ENCODE measurements around the gene HOXA10.

DNA sequence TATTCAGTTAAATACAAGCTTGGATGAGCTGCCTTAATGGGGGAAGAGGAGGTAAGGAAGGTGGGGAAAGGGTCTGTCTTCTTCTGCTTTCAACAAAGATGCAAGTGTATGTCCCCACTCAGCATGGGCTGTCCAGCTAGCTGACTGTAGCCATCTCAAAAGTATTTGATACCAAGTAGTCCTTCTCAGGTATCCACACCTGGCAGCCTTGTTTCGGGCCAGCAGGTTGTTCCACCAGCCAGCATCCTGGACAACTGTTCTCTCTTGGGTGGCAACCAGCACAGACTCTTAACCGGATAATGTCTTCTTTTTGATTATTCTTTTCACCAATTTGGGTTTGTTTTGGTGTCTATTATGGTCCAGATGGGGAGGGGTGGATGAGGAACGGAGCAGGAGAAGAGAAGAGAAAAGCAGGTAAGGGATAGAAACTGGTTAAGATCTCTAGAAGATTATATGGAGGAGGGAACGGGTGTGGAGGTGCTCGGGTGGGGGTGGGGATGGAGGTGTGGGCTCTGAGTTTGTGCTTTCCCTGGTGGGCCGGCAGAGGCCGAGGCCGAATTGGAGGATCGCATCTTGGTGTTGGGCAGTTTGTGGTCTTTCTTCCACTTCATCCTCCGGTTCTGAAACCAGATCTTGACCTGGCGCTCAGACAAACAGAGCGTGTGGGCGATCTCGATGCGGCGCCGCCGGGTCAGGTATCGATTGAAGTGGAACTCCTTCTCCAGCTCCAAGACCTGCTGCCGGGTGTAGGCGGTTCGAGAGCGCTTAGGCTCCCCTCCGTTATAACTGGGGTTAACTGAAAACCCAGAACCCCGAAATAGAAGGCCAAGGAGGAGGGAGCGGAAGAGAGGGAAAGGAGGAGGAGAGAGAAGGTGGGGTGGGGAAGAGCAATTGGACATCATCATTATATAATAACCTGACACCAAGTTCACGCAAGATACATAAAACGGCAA is 45.1 kb downstream of the HOXA10 start:
- TF ChIP-seq, protein P1, sequence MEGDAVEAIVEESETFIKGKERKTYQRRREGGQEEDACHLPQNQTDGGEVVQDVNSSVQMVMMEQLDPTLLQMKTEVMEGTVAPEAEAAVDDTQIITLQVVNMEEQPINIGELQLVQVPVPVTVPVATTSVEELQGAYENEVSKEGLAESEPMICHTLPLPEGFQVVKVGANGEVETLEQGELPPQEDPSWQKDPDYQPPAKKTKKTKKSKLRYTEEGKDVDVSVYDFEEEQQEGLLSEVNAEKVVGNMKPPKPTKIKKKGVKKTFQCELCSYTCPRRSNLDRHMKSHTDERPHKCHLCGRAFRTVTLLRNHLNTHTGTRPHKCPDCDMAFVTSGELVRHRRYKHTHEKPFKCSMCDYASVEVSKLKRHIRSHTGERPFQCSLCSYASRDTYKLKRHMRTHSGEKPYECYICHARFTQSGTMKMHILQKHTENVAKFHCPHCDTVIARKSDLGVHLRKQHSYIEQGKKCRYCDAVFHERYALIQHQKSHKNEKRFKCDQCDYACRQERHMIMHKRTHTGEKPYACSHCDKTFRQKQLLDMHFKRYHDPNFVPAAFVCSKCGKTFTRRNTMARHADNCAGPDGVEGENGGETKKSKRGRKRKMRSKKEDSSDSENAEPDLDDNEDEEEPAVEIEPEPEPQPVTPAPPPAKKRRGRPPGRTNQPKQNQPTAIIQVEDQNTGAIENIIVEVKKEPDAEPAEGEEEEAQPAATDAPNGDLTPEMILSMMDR (IDR thresholded peaks at IDR 0.05; ENCODE audit: poor library complexity) = no peak
- TF ChIP-seq EZH2 (IDR thresholded peaks at IDR 0.05; ENCODE audit: borderline replicate concordance) = peak; percentile 45
- no peak for TF ChIP-seq EZH2phosphoT487 (IDR thresholded peaks at IDR 0.05; ENCODE audit: low read depth, severe bottlenecking, unreplicated experiment)
